NOMO-1 treated with dmso at 0.1 percent for 144 hours (cell line): ENCODE data around the gene MAP4K2.

Source experiments
- DNase-seq: peaks from one replicate; lab custom pipeline; 2025; ENCODE audit not compliant: unreplicated experiment; lab: John Stamatoyannopoulos, UW

The MAP4K2 gene

GRCh38 chr11:64813826-64814225 lies 10.8 kb upstream of the MAP4K2 start:
- DNase-seq: no peak

DNA sequence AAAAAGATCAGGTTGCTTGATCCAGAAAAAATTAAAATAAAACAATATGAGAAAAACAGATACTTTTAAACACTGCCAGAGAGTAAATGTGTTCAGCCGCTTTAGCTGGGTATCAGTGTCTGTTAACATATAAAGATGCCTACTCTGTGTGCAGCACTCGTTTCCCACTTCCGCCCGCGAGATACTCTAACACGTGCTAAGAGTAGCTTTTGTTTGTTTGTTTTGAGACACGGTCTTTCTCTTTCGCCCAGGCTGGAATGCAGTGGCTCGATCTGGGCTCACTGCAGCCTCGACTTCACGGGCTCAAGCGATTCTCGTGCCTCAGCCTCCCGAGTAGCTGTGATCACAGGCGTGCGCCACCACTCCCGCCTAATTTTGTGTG lies 7.9 kb upstream of the MAP4K2 start:
- DNase-seq: no peak

DNA sequence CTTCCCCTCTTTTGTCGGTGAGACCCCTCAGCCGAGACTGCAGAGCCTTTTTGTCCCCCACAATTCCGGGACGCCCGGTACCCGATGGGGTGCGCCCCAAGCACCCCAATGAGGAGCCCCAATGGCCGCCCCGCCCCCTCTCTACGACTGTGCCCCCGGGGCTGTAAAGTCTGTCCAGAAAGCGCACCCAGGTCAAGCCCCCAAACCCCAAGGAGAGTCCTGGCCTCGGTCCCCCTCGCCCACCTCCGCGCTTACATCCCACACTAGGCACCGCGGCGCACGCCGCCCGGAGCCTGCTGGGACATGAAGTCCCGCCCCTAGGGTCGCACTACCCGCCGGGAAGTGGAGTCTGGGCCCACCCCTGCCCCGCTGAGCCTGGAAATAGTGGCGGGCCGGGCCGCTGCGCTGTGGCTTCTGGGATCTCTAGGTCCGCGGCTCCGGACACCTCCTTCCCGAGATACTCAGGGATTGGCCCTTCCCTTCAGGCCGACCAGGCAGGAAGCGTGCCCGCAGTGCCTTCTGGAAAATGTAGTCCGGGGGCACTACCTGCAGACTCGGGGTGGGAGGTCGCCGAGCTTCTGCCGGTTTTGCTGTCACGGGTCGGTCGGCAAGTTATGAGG lies 7.4 kb upstream of the MAP4K2 start, which contains the start of gene MEN1:
Gene MEN1, minus strand, starts transcription at position 281 of the 620 bp plus-strand sequence. CDS start 442 bp downstream, outside the sequence.
- DNase-seq: peak; percentile 94

- no peak for DNase-seq
Observed at GRCh38 chr11:64809781-64810241, 6.8 kb upstream of the MAP4K2 start.

- DNase-seq: no peak
Observed at GRCh38 chr11:64805481-64805880, 2.5 kb upstream of the MAP4K2 start.

DNA sequence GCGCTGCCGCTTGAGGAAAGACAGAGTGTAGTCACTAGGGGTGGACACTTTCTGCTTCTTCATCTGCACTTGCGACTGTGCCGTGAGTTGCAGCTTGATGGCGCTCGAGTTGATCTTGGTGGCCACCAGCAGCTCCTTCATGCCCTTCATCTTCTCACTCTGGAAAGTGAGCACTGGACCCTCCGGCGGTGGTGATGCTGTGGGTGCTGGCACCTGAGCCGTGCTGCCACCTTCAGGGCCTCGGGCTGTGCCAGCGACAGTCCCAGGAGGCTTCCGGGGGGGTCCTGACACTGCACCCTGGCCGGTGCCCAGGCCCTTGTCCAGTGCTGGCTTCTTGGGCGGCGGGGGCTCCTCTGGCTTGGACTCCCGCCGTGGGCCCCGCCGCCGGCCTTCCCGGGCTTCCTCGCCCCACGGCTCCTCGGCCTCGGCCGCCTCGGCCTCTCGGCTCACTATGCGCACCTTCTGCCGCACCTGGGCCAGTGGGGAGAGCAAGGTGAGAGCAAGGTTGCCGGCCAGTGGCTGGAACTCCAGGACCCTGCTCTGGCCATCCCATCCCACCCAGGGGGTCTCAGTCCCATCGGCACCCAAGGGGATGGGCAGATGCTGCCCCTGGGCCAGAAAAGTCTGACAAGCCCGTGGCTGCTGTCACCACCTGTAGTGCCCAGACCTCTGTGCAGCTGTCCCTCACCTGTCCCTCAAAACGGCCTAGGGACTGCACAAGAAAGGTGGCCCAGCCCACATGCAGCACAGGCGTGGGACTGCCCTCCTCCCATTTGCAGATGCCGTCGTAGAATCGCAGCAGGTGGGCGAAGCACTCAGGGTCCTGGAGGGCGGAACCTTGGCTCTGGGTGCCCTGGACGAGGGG lies 1.6 kb upstream of the MAP4K2 start:
- no peak for DNase-seq

DNA sequence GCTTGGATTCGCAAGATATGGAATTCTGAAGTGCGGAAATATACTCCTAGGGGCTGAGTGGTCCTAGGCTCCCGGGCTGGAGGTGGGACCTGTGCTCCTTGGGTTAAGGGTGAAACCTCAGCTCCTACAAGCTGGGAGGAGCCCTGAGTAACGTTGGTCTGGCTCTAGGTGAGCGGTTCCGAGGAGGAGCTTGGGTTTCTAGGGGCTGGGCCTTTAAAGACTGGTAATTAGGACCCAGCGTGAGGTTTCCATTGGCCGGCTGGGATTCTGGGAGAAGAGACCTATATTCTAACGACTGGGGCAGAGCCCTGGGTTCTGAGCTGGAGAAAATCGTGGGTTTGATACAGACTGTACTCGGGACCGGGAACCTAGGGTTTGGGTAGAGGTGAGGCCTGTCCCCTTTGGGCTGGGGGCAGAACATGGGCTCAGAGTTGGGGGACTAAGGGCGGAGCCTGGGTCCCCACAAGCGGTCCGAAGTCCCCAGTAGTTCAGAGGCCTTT lies 882 bp upstream of the MAP4K2 start:
- no peak for DNase-seq

DNA sequence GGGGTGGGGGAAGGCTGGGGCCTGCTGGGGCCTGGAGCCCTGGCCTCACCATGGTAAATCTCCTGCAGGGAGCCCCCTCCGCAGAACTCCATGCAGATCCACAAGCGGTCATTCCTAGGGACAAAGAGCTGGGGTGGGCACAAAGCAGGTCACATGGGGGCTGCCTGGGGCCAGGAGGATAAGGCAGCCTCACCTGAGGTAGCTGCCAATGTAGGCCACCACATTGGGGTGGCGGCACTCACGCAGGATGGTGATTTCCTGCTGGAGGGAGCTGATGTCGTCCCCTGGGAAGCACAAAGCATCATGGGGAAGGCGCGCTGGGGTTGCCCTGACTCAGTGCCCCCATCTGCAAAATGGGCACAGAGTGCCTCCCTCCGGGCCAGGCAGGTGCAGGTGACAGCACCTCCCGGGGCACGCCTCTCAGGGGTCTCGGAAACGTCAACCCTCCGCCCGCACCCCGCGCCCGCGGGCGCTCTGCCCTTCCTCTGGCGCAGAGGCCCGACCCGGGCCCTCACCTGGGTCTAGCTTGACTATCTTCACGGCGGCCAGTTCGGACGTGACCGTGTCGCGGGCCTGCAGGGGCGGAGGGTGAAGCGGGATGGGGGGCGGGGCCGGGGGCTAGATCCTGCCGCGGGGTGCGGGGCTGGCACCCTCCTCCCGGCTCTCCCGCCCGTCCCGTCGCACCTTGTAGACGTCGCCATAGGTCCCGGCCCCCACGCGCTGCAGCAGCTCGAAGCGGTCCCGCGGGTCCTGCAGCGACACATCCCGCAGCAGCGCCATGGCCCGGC lies 450 bp downstream of the MAP4K2 start:
- DNase-seq: no peak

DNA sequence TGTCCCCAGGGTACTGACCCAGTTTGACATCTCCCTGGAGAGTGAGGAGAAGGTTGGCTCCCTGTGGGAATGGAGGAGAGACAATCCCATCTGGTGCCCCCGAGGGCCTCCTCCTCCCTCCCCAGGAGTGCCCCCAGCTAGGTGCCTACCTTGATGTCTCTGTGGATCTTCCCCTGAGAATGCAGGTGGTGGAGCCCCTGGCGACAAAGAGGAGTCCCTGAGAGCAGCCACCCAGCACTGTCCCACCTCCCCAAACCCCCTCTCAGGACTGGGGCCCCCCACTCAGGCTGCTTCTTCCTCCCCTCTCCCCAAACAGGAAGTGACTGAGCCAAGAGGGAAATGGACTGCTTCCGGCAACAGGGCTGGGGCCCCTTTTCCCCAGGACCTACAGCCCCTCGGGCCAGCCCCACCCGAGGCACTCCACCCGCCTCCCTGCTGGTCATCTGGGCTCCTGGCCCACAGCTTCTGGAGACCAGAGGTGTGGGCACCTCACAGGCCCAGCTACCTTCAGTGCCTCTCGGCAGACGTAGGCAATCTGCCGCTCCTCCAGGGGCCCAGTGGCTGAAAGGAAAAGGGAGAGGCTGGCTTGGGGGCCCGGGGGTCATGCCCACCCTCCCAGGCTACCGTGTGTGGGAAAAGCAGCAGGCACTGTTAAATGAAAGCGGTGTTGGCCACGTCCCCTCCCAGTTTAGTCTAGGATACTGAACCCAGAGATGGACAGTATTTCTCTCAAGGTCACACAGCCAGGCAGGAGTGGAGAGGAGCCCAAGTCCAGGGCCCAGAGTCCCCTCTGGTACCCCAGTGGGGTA lies 1.2 kb downstream of the MAP4K2 start:
- DNase-seq: no peak

- DNase-seq: no peak
Observed at GRCh38 chr11:64801158-64801464, 1.9 kb downstream of the MAP4K2 start.

DNA sequence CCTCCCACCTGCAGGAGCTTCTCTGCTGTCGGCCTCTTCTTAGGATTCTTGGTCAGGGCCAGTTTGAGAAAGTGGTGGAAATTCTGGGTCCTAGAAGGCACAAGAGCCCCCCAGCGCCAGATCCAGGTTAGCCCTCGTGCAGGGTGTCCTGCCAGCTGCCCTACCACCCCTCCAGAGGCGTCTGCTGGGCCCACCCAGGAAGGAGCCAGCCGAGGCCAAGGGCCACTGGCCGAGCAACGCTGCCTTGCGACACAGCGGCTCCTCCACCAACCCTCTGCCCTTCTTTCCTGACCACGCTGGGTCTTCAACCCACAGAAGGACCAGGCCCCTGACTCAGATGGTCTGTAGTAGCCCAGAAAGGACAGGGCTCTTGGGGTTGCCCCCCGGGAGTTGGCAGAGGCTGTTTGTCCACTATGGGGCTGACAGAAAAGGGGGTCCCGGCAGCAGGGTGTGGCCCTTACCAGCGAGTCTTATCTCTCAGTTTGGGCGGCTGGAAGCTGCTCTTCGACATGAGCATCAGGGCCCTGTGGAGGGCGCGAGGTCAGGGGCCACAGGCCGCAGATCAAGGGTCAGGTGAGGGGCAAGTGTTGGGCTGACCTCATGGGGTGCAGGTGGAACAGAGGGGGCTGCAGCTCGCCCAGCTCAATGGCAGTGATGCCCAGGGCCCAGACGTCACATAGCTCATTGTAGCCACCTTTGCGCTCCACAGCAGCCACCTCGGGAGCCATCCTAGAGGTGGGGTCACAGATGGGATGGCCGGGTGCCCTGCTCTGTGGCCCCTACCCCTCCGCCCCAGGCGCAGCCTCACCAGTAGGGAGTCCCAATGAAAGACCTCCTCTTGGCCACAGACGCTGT lies 2.5 kb downstream of the MAP4K2 start:
- DNase-seq: no peak

GRCh38 chr11:64799623-64800302 lies 3.3 kb downstream of the MAP4K2 start:
- DNase-seq: no peak

DNA sequence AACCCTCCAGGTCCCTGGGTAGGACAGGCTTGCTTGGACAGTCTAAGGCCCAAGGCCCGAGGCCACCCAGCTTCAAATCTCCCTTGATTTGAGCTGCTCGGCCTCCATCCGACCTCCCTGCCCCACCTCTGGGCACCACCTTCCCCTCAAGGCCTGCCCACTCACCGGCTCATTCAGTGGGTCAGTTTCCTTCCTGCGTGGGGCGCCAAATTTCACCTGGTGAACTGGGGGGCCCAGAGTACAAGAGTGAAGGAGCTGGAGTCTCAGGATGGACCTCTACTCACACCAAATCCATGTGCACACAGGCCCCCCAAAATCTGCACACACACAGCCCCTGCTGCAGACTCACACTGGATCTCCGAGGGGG lies 3.8 kb downstream of the MAP4K2 start:
- no peak for DNase-seq

- DNase-seq: no peak
Observed at GRCh38 chr11:64796757-64797541, 6.1 kb downstream of the MAP4K2 start.

DNA sequence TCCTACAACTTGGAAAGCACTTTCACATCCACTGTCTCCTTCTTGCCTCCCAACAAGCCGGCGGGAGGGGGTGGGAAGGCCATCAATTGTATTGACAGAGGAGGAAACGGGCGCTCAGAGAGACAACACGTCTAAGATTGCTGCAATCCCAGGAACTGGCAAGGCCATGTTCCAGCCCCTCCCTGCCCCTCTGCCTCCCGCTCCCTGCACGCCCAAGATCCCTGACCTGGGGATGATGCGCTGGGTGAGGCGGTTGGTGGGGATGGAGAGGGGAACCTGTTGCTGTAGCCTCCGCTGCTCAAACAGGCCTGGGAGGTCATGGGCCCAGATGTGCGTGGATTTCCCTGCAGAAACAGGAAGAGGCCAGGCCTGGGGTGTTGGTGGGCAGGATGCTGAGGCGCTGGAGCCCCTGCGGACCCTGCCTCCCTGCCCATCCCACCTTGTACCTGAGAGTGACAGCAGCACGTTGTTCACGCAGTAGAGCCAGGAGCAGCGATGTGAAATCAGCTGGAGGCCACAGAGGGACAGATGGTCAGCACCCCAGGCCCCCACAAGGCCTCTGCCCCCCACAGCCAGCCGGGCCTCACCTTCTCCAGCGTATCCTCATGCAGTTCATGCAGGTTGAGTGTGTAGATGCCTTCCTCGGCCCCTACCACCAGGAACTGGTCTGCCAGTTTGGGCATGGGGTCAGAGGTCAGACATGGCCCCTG lies 6.8 kb downstream of the MAP4K2 start:
- DNase-seq: no peak

DNA sequence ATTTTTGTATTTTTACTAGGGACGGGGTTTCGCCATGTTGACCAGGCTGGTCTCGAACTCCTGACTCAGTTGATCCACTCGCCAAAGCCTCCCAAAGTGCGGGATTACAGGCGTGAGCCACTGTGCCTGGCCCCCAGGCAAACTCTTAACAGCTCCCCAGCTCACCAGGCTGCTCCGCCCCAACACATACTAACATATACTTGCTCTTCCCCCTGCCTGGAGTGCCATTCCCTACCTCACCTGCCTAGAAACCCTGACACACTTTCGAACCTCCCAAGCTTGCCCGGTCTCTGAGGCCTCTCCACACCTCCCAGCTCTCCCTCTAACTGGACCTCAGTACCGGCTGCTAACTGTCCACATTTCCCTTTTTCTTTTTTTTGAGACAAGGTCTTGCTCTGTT lies 8.5 kb downstream of the MAP4K2 start:
- DNase-seq: no peak

DNA sequence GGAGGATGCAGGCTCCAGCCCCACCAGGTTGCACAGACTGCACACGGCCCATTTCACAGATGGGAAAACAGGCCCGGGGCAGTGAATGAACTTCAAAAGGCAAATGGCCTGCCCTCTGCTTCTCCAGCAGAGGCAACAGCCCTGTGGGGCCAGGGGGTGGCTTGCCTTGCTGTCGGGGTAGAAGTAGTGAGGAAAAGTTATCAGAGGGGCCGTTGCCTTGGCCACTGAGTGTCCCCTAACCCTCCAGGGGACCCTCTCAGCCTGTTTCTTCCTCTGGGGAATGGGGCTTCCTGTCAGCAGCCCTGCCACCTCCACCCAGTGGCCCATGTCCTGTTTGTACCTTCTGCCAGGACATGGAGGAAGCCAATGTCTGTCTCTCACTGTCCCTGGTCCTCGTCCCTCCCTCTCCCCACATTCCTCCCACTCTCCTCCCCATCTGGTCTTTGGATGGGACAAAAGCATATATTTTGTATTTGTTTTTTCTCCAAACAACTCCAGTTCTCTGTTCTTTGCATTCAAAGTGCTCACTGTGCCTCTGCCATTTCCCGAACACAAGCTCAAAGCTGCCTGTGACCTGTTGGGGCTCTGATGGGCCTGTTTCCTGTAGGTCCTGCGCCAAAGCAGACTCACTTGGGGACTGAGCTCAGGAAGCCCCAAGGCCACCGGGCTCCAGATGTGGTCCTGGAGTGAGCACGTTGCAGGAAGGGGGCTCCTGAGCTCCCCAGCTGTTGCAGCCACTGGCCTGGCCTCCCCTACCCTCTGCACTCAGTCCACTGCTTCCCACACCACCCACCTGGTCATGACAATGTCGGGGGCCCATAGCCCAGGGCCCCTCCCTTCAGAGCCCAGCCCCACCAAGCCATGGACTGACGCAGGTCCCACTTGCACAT lies 9.5 kb downstream of the MAP4K2 start:
- DNase-seq: no peak
